Measurements from ENCODE around the gene HELQ. TPM values are rescaled to one million over a fixed set of nuclear protein-coding genes. Genes with fewer than 3 reads are reported as not detected.

The HELQ gene
- total RNA-seq, 1 experiment from 2014 or later = 9.3 TPM

- POLR2A ChIA-PET = no interaction called here
Observed at GRCh38 chr4:83393908-83394307, 61.7 kb downstream of the HELQ start.

DNA sequence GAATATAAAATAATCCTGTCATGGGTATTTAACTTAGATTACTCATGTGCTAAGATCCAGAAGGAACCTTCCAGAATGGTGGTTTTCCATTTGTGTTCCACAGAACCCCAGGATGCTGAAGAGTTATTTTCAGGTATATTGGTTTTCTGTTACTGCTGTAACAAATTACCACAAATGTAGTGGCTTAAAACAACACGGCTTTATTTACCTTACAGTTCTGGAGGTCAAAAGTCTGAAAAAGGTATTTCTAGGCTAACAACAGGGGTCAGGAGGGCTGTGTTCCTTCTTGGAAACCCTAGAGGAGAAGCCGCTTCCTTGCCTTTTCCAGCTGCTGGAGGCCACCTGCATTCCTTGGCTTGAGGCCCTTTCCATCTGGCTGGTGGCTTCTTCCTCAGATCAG lies 63.1 kb downstream of the HELQ start:
- in situ Hi-C loops (cut with HindIII; ENCODE audit: low pct_unique_long_range_greater_than_20kb, low sequenced_read_pairs) = no loop called here
- Histone ChIP-seq H3K4me3 (ENCODE audit: low read depth in 2 of 2, low read length in 2 of 2) (no peak overlapping the region), H3K4me1 (ENCODE audit: control insufficient read depth, insufficient read depth, low read length) (no peaks in the 10 kb centered on the region), H3K27me3 (ENCODE audit: control insufficient read depth, insufficient read depth, low read length) (no peaks in the 10 kb centered on the region), H3K9me3 (ENCODE audit: control insufficient read depth, insufficient read depth, low read depth, low read length) (no peaks in the 10 kb centered on the region), H3K36me3 (ENCODE audit: control insufficient read depth, insufficient read depth, low read length) (no peaks in the 10 kb centered on the region), H3K27ac (ENCODE audit: low read length) (no peak overlapping the region)
- ChIA-PET POLR2A (no interaction called here), CTCF (no interaction called here)
- TF ChIP-seq SIN3A (IDR thresholded peaks at IDR 0.05; ENCODE audit: borderline replicate concordance, insufficient read depth, low read depth, low read length) (no peak), CTCF (IDR thresholded peaks at IDR 0.05) (no peak), POLR2AphosphoS5 (IDR thresholded peaks at IDR 0.05; ENCODE audit: low read depth, low read length) (no peak), REST (IDR thresholded peaks at IDR 0.05; ENCODE audit: insufficient read depth in 1 of 2, low read depth in 2 of 2, low read length in 1 of 2) (no peak), TCF7L2 (IDR thresholded peaks at IDR 0.05; ENCODE audit: low read depth, low read length) (no peak)
- no peak for DNase-seq (ENCODE audit: low read depth, low spot score)
- BruUV-seq (replicated peaks) = no TSS peak
- no peak for ATAC-seq
- intact Hi-C loops (cut with micrococcal nuclease; ENCODE audit: unreplicated experiment) = no loop called here

More at GRCh38 chr4:83393908-83394307, 61.7 kb downstream of the HELQ start:
- no TSS peak for BruUV-seq (replicated peaks)
- no peak overlapping the region for H3K27ac ChIP-seq (ENCODE audit: low read length)
- H3K27me3 ChIP-seq (ENCODE audit: control insufficient read depth, insufficient read depth, low read length) = no peaks in the 10 kb centered on the region
- CTCF ChIA-PET = no interaction called here
- no peaks in the 10 kb centered on the region for H3K9me3 ChIP-seq (ENCODE audit: control insufficient read depth, insufficient read depth, low read depth, low read length)
- DNase-seq (ENCODE audit: low read depth, low spot score) = no peak
- in situ Hi-C loops (cut with HindIII; ENCODE audit: low pct_unique_long_range_greater_than_20kb, low sequenced_read_pairs) = no loop called here
- no peaks in the 10 kb centered on the region for H3K4me1 ChIP-seq (ENCODE audit: control insufficient read depth, insufficient read depth, low read length)
- intact Hi-C loops (cut with micrococcal nuclease; ENCODE audit: unreplicated experiment) = no loop called here
- no peak for ATAC-seq
- TF ChIP-seq TCF7L2 (IDR thresholded peaks at IDR 0.05; ENCODE audit: low read depth, low read length) = no peak
- no peak for TF ChIP-seq CTCF (IDR thresholded peaks at IDR 0.05)
- TF ChIP-seq REST (IDR thresholded peaks at IDR 0.05; ENCODE audit: insufficient read depth in 1 of 2, low read depth in 2 of 2, low read length in 1 of 2) = no peak
- no peak for TF ChIP-seq SIN3A (IDR thresholded peaks at IDR 0.05; ENCODE audit: borderline replicate concordance, insufficient read depth, low read depth, low read length)
- TF ChIP-seq POLR2AphosphoS5 (IDR thresholded peaks at IDR 0.05; ENCODE audit: low read depth, low read length) = no peak
- no peak overlapping the region for H3K4me3 ChIP-seq (ENCODE audit: low read depth in 2 of 2, low read length in 2 of 2)
- H3K36me3 ChIP-seq (ENCODE audit: control insufficient read depth, insufficient read depth, low read length) = no peaks in the 10 kb centered on the region
